ENCODE measurements around the gene MAP1LC3B2. TPM values are rescaled to one million over a fixed set of nuclear protein-coding genes. Genes with fewer than 3 reads are reported as not detected.

The MAP1LC3B2 gene
- polyA plus RNA-seq, 1 donor, result 10.4 TPM

GRCh38 chr12:116537101-116537904 lies 21.9 kb upstream of the MAP1LC3B2 start:
- no peak for DNase-seq

- no peak for DNase-seq
Measured at GRCh38 chr12:116538076-116538591, 21.0 kb upstream of the MAP1LC3B2 start.

GRCh38 chr12:116538682-116539305 lies 20.4 kb upstream of the MAP1LC3B2 start:
- DNase-seq, result no peak

- DNase-seq, result no peak
Measured at GRCh38 chr12:116539361-116539771, 19.8 kb upstream of the MAP1LC3B2 start.

GRCh38 chr12:116539905-116540482 lies 19.2 kb upstream of the MAP1LC3B2 start:
- DNase-seq, result peak; percentile 82

- DNase-seq, result no peak
Measured at GRCh38 chr12:116540622-116541152, 18.5 kb upstream of the MAP1LC3B2 start.

GRCh38 chr12:116541547-116542344 lies 17.4 kb upstream of the MAP1LC3B2 start:
- no peak for DNase-seq

- no peak for DNase-seq
Measured at GRCh38 chr12:116542345-116542956, 16.7 kb upstream of the MAP1LC3B2 start.

GRCh38 chr12:116544656-116545055 lies 14.5 kb upstream of the MAP1LC3B2 start:
- DNase-seq, result no peak

GRCh38 chr12:116545144-116545543 lies 14.0 kb upstream of the MAP1LC3B2 start:
- DNase-seq, result no peak

- DNase-seq, result no peak
Measured at GRCh38 chr12:116545936-116546335, 13.2 kb upstream of the MAP1LC3B2 start.

- DNase-seq, result no peak
Measured at GRCh38 chr12:116547955-116548501, 11.2 kb upstream of the MAP1LC3B2 start.

- DNase-seq, result no peak
Measured at GRCh38 chr12:116549993-116550392, 9.2 kb upstream of the MAP1LC3B2 start.

- no peak for DNase-seq
Measured at GRCh38 chr12:116551151-116551550, 8.0 kb upstream of the MAP1LC3B2 start.

GRCh38 chr12:116551619-116551951 lies 7.6 kb upstream of the MAP1LC3B2 start:
- DNase-seq, result no peak

- no peak for DNase-seq
Measured at GRCh38 chr12:116551952-116552772, 7.0 kb upstream of the MAP1LC3B2 start.

- DNase-seq, result no peak
Measured at GRCh38 chr12:116552773-116553373, 6.3 kb upstream of the MAP1LC3B2 start.

GRCh38 chr12:116556356-116556952 lies 2.7 kb upstream of the MAP1LC3B2 start:
- DNase-seq, result no peak

GRCh38 chr12:116556964-116557698 lies 2.0 kb upstream of the MAP1LC3B2 start:
- no peak for DNase-seq
